T-cell (primary cell): ENCODE measurements around the gene ZC3H7B. TPM values are rescaled to one million over a fixed set of nuclear protein-coding genes. Genes with fewer than 3 reads are reported as not detected.

Experiments used
- ATAC-seq, 4 experiments: fragments of 200-7000 bp in 3 of 4; fragments of 150-1000 bp in 1 of 4; cut with Tn5 transposase; replicated peaks in 1 of 4; 1 replicate in 3 of 4; 2 replicates in 1 of 4; pipeline ENCODE4 v1.10.0; 2021; ENCODE audit warnings: moderate library complexity in 3 of 4, mild to moderate bottlenecking in 2 of 4, moderate number of reproducible peaks in 1 of 4
- CTCF ChIA-PET, 2 donors: fragments of 300-600 bp; sonication (Branson Sonifier 250); formaldehyde crosslinking; loops; one replicate each; lab custom pipeline; 2022; ENCODE audit warnings: antibody characterized with exemption in 2 of 2; lab: Charles Lee
- POLR2A ChIA-PET, 2 donors: fragments of 300-600 bp; sonication (Branson Sonifier 250); formaldehyde crosslinking; loops; one replicate each; lab custom pipeline; 2022; ENCODE audit warnings: antibody characterized with exemption in 2 of 2; lab: Charles Lee
- DNase-seq, 35 experiments: peaks; one replicate each; pipeline versions ENCODE4 v3.0.0 to v3.0.0-alpha.2; 2013 to 2023
- H3K27ac ChIP-seq: one replicate; pipeline ENCODE4 v1.5.1; 2013; ENCODE audit warnings: low read length
- H3K27me3 ChIP-seq, 2 experiments: replicated peaks in 1 of 2; 1 replicate in 1 of 2; 2 replicates in 1 of 2; pipeline versions ENCODE4 v1.6.1 to v1.7.0; 2013; ENCODE audit warnings: low read length in 1 of 2, mixed read lengths in 1 of 2; ENCODE audit not compliant: control insufficient read depth in 2 of 2, insufficient read depth in 2 of 2; ENCODE audit errors: extremely low read depth in 1 of 2
- H3K36me3 ChIP-seq, 2 donors: 1 replicate in 1 of 2; 2 replicates in 1 of 2; pipeline versions ENCODE4 v1.6.1 to v1.7.0; 2013; ENCODE audit warnings: low read length in 1 of 2; ENCODE audit not compliant: control insufficient read depth in 2 of 2, insufficient read depth in 1 of 2; ENCODE audit errors: extremely low read depth in 1 of 2
- H3K4me1 ChIP-seq, 2 experiments: 1 replicate in 1 of 2; 2 replicates in 1 of 2; pipeline versions ENCODE4 v1.6.1 to v1.7.0; 2013; ENCODE audit warnings: low read length in 2 of 2, mixed read lengths in 1 of 2; ENCODE audit not compliant: insufficient read depth in 2 of 2, control insufficient read depth in 1 of 2; ENCODE audit errors: extremely low read depth in 1 of 2
- H3K4me3 ChIP-seq, 2 donors: 1 replicate in 1 of 2; 2 replicates in 1 of 2; pipeline versions ENCODE4 v1.5.1 to v1.7.0; 2013; ENCODE audit warnings: mild to moderate bottlenecking in 2 of 2, low read length in 1 of 2, moderate library complexity in 1 of 2; ENCODE audit not compliant: control insufficient read depth in 1 of 2; ENCODE audit errors: extremely low read depth in 1 of 2
- H3K9me3 ChIP-seq: 2 replicates; pipeline ENCODE4 v1.7.0; 2013
- H3K27ac Mint-ChIP-seq, 2 donors: one replicate each; pipeline ENCODE4 v1.8.0; 2020 to 2021; ENCODE audit warnings: mild to moderate bottlenecking in 2 of 2, mixed read lengths in 2 of 2
- H3K27me3 Mint-ChIP-seq, 2 donors: one replicate each; pipeline ENCODE4 v1.8.0; 2021 to 2022; ENCODE audit warnings: mixed read lengths in 2 of 2
- H3K36me3 Mint-ChIP-seq: one replicate; pipeline ENCODE4 v1.8.0; 2021; ENCODE audit warnings: mixed read lengths
- H3K4me1 Mint-ChIP-seq, 3 donors: one replicate each; pipeline ENCODE4 v1.8.0; 2020 to 2022; ENCODE audit warnings: mixed read lengths in 3 of 3, mild to moderate bottlenecking in 1 of 3
- H3K4me3 Mint-ChIP-seq, 3 donors: one replicate each; pipeline ENCODE4 v1.8.0; 2020 to 2022; ENCODE audit warnings: mild to moderate bottlenecking in 3 of 3, mixed read lengths in 3 of 3, moderate library complexity in 3 of 3
- H3K9me3 Mint-ChIP-seq, 3 donors: one replicate each; pipeline ENCODE4 v1.8.0; 2020 to 2022; ENCODE audit warnings: mixed read lengths in 3 of 3
- whole genome bisulfite sequencing: methylation state at CpG from one replicate; pipeline ENCODE4 v1.1.5; 2013; ENCODE audit warnings: missing lambda C conversion rate; ENCODE audit not compliant: insufficient coverage; 5-methylcytosine and 5-hydroxymethylcytosine counted together
- total RNA-seq, 35 experiments: library from RNA in 6 of 35; stranded (reverse) in 6 of 35; fragments of 120-200 nt in 1 of 35; gene quantifications; one replicate each; pipeline versions ENCODE4 v1.2.1 to v1.2.4 and lab custom pipeline; 2013 to 2026

The ZC3H7B gene
- total RNA-seq, 5 donors from 2014 or later (not counting 1 experiment from before 2014, with no cell fraction given) = 38.5 to 50.3 (median 47.9) TPM

GRCh38 chr22:41387341-41387740 is 86.0 kb downstream of the ZC3H7B start:
- WGBS = no CpG with 5 or more reads among the region's 7 CpGs
- no peak overlapping the region for H3K27ac Mint-ChIP-seq
- Histone ChIP-seq H3K27me3 (no peaks in the 10 kb centered on the region), H3K4me3 (no peak overlapping the region), H3K4me1 (peaks cover 0 to 10% of the 10 kb centered on the region in 2 experiments), H3K27ac (no peak overlapping the region), H3K9me3 (no peaks in the 10 kb centered on the region), H3K36me3 (peaks cover 0 to 22% of the 10 kb centered on the region in 2 donors)
- peaks cover 7 to 20% (median 14%) of the 10 kb centered on the region in 3 donors for H3K4me1 Mint-ChIP-seq
- POLR2A ChIA-PET = no interaction called here
- peaks cover 15% of the 10 kb centered on the region for H3K36me3 Mint-ChIP-seq
- DNase-seq (no peak), ATAC-seq (no peak)
- H3K27me3 Mint-ChIP-seq = no peaks in the 10 kb centered on the region
- no peak overlapping the region for H3K4me3 Mint-ChIP-seq
- no peaks in the 10 kb centered on the region for H3K9me3 Mint-ChIP-seq
- CTCF ChIA-PET = no interaction called here

DNA sequence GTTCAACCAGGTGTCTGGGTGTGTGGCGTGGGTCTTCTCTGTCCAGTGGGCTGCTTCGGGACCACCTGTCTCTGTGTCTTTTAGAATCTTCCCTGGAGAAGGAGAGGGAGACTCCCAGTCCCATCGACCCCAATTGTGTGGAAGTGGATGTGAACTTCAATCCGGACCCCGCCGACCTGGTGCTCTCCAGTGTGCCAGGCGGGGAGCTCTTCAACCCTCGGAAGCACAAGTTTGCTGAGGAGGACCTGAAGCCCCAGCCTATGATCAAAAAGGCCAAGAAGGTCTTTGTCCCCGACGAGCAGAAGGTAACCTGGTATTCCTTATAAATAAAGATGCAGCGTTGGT is 92.7 kb downstream of the ZC3H7B start:
- ATAC-seq = no peak

GRCh38 chr22:41395531-41396240 is 94.4 kb downstream of the ZC3H7B start:
- CTCF ChIA-PET = no interaction called here
- no peak overlapping the region for H3K4me3 Mint-ChIP-seq
- H3K36me3 Mint-ChIP-seq = peaks cover 27% of the 10 kb centered on the region
- no peaks in the 10 kb centered on the region for H3K9me3 Mint-ChIP-seq
- H3K4me3 ChIP-seq = no peak overlapping the region
- no peak overlapping the region for H3K27ac ChIP-seq
- no peaks in the 10 kb centered on the region for H3K27me3 ChIP-seq
- H3K36me3 ChIP-seq = peaks cover 0 to 46% of the 10 kb centered on the region in 2 donors
- POLR2A ChIA-PET = no interaction called here
- no peaks in the 10 kb centered on the region for H3K4me1 ChIP-seq
- no peaks in the 10 kb centered on the region for H3K4me1 Mint-ChIP-seq
- ATAC-seq = no peak
- H3K27me3 Mint-ChIP-seq = no peaks in the 10 kb centered on the region
- no peak for DNase-seq
- WGBS = 96% methylated on average over 34 of the region's 37 CpGs
- H3K27ac Mint-ChIP-seq = no peak overlapping the region
- no peaks in the 10 kb centered on the region for H3K9me3 ChIP-seq

More for the DNA sequence above, 92.7 kb downstream of the ZC3H7B start:
- H3K27ac Mint-ChIP-seq = no peak overlapping the region
- DNase-seq = no peak
- no peaks in the 10 kb centered on the region for H3K27me3 ChIP-seq
- no peaks in the 10 kb centered on the region for H3K9me3 ChIP-seq
- H3K4me1 ChIP-seq = no peaks in the 10 kb centered on the region
- peaks cover 33% of the 10 kb centered on the region for H3K36me3 Mint-ChIP-seq
- H3K27ac ChIP-seq = no peak overlapping the region
- no peak overlapping the region for H3K4me3 Mint-ChIP-seq
- ChIA-PET CTCF (no interaction called here), POLR2A (no interaction called here)
- no peaks in the 10 kb centered on the region for H3K27me3 Mint-ChIP-seq
- H3K4me1 Mint-ChIP-seq = no peaks in the 10 kb centered on the region
- H3K9me3 Mint-ChIP-seq = no peaks in the 10 kb centered on the region
- peaks cover 0 to 47% of the 10 kb centered on the region in 2 donors for H3K36me3 ChIP-seq
- H3K4me3 ChIP-seq = no peak overlapping the region
- WGBS = 100% methylated on average over 8 of the region's 11 CpGs

DNA sequence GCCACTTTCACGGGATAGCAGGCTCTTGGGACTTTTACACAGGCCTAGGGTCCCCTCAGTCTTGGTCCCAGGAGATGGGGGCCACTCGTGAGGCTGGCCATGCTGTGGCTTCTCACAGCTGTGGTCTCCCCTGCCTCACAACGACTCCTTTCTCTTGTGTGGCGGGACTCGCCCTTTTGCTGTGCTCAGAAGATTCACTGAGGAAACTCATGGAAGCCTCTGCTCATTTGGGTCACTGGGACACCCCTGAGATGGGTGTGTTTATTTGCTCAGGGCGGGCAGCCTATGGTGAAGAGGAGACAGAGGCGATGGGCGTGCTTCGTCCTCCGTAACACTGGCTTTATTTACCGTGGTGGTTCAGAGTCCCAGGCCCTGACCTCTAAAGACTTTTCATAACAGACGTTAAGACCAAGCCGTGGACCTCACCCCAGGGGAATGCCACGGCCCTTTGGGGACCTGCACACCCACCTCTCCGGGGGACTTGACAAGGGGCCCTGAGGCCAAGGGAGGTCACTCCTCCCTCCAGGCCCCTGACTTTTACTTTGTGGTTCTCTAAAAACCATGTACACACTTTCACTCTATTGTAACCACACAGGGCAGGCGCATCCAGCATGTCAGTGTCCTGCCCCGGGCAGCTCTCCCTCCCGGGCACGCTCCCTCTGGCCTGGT is 96.0 kb downstream of the ZC3H7B start:
- H3K4me3 ChIP-seq = no peak overlapping the region
- 93% methylated on average over 12 of the region's 19 CpGs for WGBS
- H3K9me3 ChIP-seq = no peaks in the 10 kb centered on the region
- Mint-ChIP-seq H3K27me3 (no peaks in the 10 kb centered on the region), H3K27ac (no peak overlapping the region), H3K36me3 (peaks cover 24% of the 10 kb centered on the region), H3K4me3 (no peak overlapping the region), H3K4me1 (no peaks in the 10 kb centered on the region), H3K9me3 (no peaks in the 10 kb centered on the region)
- no peaks in the 10 kb centered on the region for H3K27me3 ChIP-seq
- POLR2A ChIA-PET = no interaction called here
- CTCF ChIA-PET = interaction anchor here in 1 of 2 donors (0.6 kb wide), 1 partner anchor 551 kb away, joined by 3 read pairs; no protein-coding TSS in a partner anchor
- no peak overlapping the region for H3K27ac ChIP-seq
- H3K36me3 ChIP-seq = peaks cover 0 to 38% of the 10 kb centered on the region in 2 donors
- DNase-seq (no peak), ATAC-seq (no peak)
- H3K4me1 ChIP-seq = no peaks in the 10 kb centered on the region

DNA sequence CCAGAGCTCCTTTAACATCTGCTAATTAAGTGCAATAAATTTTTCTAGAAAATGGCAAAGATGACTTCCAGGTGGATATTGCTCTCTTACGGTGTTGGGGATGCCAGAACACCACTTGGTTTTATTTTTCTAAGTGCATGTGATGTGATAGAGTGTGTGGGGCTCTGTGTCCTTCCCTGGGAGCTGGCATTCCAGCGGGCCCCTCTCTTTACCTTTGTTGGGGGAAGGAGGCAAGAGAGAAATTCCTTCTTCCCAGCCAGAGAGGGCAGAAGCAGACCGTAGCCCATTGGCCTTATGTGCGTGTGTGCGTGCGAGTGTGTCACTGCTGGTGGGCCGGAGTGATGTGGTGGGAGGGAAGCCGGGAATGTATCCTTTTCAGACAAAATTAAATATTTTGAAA is 97.6 kb downstream of the ZC3H7B start:
- ATAC-seq (no peak), DNase-seq (no peak)
- peaks cover 24% of the 10 kb centered on the region for H3K36me3 Mint-ChIP-seq
- Histone ChIP-seq H3K36me3 (peaks cover 0 to 38% of the 10 kb centered on the region in 2 donors), H3K27me3 (no peaks in the 10 kb centered on the region), H3K4me1 (peaks cover 0 to 5% of the 10 kb centered on the region in 2 experiments), H3K9me3 (no peaks in the 10 kb centered on the region), H3K4me3 (no peak overlapping the region), H3K27ac (no peak overlapping the region)
- no peaks in the 10 kb centered on the region for H3K27me3 Mint-ChIP-seq
- H3K4me1 Mint-ChIP-seq = peaks cover 4 to 5% (median 4%) of the 10 kb centered on the region in 3 donors
- CTCF ChIA-PET = no interaction called here
- POLR2A ChIA-PET = no interaction called here
- WGBS = 100% methylated on average over 2 of the region's 8 CpGs
- H3K4me3 Mint-ChIP-seq = no peak overlapping the region
- H3K9me3 Mint-ChIP-seq = no peaks in the 10 kb centered on the region
- no peak overlapping the region for H3K27ac Mint-ChIP-seq

DNA sequence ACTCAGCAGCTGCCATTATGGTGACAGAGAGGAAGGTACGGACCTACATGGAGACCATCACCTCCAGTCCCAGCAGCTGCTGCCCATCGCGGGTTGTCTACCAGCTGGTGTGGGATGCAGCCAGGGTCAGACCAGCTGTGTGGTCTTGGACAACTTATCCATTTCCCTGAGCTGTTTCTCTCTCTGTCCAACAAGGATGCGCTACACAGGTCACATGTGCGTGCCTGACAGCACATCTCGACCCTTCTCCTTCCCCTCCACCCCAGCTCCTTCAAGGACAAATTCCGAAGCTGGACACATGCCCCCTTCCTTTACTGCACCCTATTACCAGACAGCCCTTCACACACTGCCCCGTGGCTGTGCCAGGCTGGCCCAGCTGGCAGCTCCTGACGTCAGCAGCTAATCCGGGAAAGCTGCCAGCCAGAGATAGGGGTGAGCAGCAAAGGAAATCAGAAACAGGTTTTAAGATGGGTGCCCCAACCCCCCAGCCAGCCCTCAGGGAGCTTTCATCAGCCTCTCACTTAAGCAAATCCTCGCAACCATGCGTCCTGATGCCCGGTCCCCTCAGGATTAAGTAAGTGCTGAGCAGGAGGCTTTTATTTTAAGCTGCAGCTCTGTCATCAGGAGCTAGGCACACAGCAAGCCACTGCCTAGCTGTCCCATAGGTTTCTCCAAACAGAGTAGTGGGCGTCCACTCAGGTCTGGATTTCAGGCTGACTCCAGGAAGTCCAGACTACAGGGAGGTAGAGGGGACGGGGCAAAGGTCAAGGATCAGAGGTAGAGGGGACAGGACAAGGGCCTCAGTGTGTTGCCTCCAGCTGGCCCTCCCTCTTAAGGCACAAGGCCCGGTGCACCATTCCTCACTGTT is 100.7 kb downstream of the ZC3H7B start:
- H3K27me3 Mint-ChIP-seq = no peaks in the 10 kb centered on the region
- Histone ChIP-seq H3K4me3 (no peak overlapping the region), H3K36me3 (peaks cover 0 to 11% of the 10 kb centered on the region in 2 donors), H3K27ac (no peak overlapping the region), H3K9me3 (no peaks in the 10 kb centered on the region), H3K4me1 (peaks cover 2 to 16% of the 10 kb centered on the region in 2 experiments), H3K27me3 (no peaks in the 10 kb centered on the region)
- no peaks in the 10 kb centered on the region for H3K9me3 Mint-ChIP-seq
- ATAC-seq = no peak
- no peak overlapping the region for H3K27ac Mint-ChIP-seq
- H3K36me3 Mint-ChIP-seq = peaks cover 7% of the 10 kb centered on the region
- WGBS = 73% methylated on average over 13 of the region's 16 CpGs
- POLR2A ChIA-PET = interaction anchor here (0.5 to 0.8 kb wide), 2 partner anchors 116 to 517 kb away, joined by 4 read pairs; no protein-coding TSS in a partner anchor
- no peak for DNase-seq
- H3K4me1 Mint-ChIP-seq = peaks cover 8 to 9% (median 9%) of the 10 kb centered on the region in 3 donors
- CTCF ChIA-PET = interaction anchor here (0.6 to 4.1 kb wide), 4 partner anchors 124 to 272 kb away, joined by 3 to 42 read pairs (median 8); partner anchors contain the start of gene PMM1 (in 1 of the 2)
- H3K4me3 Mint-ChIP-seq = no peak overlapping the region
